MM.1S (cell line): ENCODE measurements around the gene SDC1.

Source experiments
- DNase-seq: peaks from one replicate; pipeline ENCODE4 v3.0.0-alpha.2; 2015
- H2AFZ ChIP-seq: fragments of 300-600 bp; sonication (generic); 2 replicates; pipeline ENCODE4 v1.6.0; 2016; ENCODE audit warnings: antibody characterized with exemption, low read length
- H3F3A ChIP-seq: fragments of 300-600 bp; sonication (generic); 2 replicates; pipeline ENCODE4 v1.6.1; 2016; ENCODE audit warnings: mild to moderate bottlenecking, antibody characterized with exemption, low read length, moderate library complexity, mixed read lengths; ENCODE audit not compliant: insufficient read depth
- H3K27ac ChIP-seq: fragments of 300-600 bp; sonication (generic); 2 replicates; pipeline ENCODE4 v1.5.1; 2016; ENCODE audit warnings: mild to moderate bottlenecking, low read length
- H3K27me3 ChIP-seq: fragments of 300-600 bp; sonication (generic); replicated peaks from 2 replicates; pipeline ENCODE4 v1.6.0; 2016; ENCODE audit warnings: low read length; ENCODE audit not compliant: insufficient read depth
- H3K36me3 ChIP-seq: fragments of 300-600 bp; sonication (generic); replicated peaks from 2 replicates; pipeline ENCODE4 v1.6.1; 2016; ENCODE audit warnings: mild to moderate bottlenecking, low read length, mixed read lengths; ENCODE audit not compliant: insufficient read depth
- H3K4me1 ChIP-seq: fragments of 300-600 bp; sonication (generic); 2 replicates; pipeline ENCODE4 v1.6.1; 2016; ENCODE audit warnings: low read length, mixed read lengths
- H3K4me2 ChIP-seq: fragments of 300-600 bp; sonication (generic); 2 replicates; pipeline ENCODE4 v1.6.0; 2016; ENCODE audit warnings: low read depth, low read length
- H3K4me3 ChIP-seq: fragments of 300-600 bp; sonication (generic); 2 replicates; pipeline ENCODE4 v1.5.1; 2016; ENCODE audit warnings: low read length, mixed read lengths
- H3K79me2 ChIP-seq: fragments of 300-600 bp; sonication (generic); 2 replicates; pipeline ENCODE4 v1.6.1; 2016; ENCODE audit warnings: mixed run types, low read length, mixed read lengths
- H3K9ac ChIP-seq: fragments of 300-600 bp; sonication (generic); 2 replicates; pipeline ENCODE4 v1.6.1; 2016; ENCODE audit warnings: low read length, mixed read lengths
- H3K9me2 ChIP-seq: fragments of 300-600 bp; sonication (generic); replicated peaks from 2 replicates; pipeline ENCODE4 v1.6.1; 2016; ENCODE audit warnings: mild to moderate bottlenecking, low read length, mixed read lengths; ENCODE audit not compliant: insufficient read depth
- H3K9me3 ChIP-seq: fragments of 300-600 bp; sonication (generic); replicated peaks from 2 replicates; pipeline ENCODE4 v1.6.1; 2016; ENCODE audit warnings: mild to moderate bottlenecking, low read length, mixed read lengths; ENCODE audit not compliant: insufficient read depth
- H4K20me1 ChIP-seq: fragments of 300-600 bp; sonication (generic); 2 replicates; pipeline ENCODE4 v1.6.1; 2016; ENCODE audit warnings: mild to moderate bottlenecking, low read length, moderate library complexity, mixed read lengths; ENCODE audit not compliant: insufficient read depth
- EZH2 ChIP-seq: fragments of 300-600 bp; sonication (generic); optimal IDR thresholded peaks from 2 replicates; pipeline ENCODE3; 2017; ENCODE audit warnings: low read depth, mild to moderate bottlenecking, antibody characterized with exemption, low read length, mixed read lengths
- EZH2phosphoT487 ChIP-seq: fragments of 300-600 bp; sonication (generic); IDR thresholded peaks from 2 replicates; pipeline ENCODE4 v1.6.1; 2018; ENCODE audit warnings: antibody characterized with exemption, low read length
- TF ChIP-seq, protein P1 (sequence below): fragments of 300-600 bp; sonication (generic); IDR thresholded peaks from 2 replicates; pipeline ENCODE4 v1.5.1; 2016; ENCODE audit warnings: antibody characterized with exemption, low read length, mixed read lengths

The SDC1 gene

DNA sequence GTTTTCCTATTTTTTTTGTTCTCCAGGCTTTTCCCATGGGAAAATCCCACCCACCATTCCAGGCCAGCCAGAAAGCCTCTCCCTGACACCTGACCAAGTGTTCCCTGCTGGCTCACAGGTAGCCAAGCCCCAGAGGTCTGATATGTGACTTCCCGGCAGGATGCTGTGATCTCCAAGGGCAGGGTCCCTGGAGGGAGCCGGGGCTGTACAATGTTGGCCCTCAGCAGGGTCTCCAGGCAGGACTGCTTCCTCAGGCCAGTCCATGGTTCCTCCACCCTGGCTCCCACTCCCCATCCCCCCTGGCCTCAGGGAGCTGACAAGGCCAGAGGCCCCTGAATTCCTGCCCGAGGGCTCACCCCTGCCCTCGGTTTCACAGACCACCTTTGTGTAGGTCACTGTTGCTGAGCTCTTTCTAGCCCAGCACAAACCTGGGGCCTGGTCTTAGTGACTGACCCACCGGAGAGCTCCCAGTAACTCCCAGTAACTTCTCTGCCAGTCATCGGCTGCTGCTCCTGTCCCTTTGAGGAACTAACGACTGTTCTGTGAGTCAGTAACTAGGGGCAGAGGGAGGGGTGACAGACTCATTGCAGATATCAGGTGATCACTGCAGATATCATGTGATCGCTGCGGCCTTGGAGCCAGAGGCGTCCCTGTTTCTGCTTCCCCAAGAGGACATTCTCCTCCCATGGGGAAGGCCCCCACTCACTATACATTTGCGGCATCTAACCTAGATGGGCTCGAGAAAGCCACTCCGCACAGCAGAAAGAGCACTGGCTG lies 38.7 kb downstream of the SDC1 start:
- Histone ChIP-seq H4K20me1 (no peaks in the 10 kb centered on the region), H2AFZ (no peak overlapping the region), H3K4me3 (no peak overlapping the region), H3K9me3 (no peaks in the 10 kb centered on the region), H3K9ac (no peak overlapping the region), H3K9me2 (no peaks in the 10 kb centered on the region), H3K27ac (no peak overlapping the region), H3K79me2 (no peaks in the 10 kb centered on the region), H3K36me3 (no peaks in the 10 kb centered on the region), H3K4me2 (no peak overlapping the region), H3F3A (no peaks in the 10 kb centered on the region), H3K4me1 (no peaks in the 10 kb centered on the region), H3K27me3 (no peaks in the 10 kb centered on the region)
- DNase-seq, result no peak
- TF ChIP-seq EZH2 (no peak), EZH2phosphoT487 (no peak)
- TF ChIP-seq, protein P1, sequence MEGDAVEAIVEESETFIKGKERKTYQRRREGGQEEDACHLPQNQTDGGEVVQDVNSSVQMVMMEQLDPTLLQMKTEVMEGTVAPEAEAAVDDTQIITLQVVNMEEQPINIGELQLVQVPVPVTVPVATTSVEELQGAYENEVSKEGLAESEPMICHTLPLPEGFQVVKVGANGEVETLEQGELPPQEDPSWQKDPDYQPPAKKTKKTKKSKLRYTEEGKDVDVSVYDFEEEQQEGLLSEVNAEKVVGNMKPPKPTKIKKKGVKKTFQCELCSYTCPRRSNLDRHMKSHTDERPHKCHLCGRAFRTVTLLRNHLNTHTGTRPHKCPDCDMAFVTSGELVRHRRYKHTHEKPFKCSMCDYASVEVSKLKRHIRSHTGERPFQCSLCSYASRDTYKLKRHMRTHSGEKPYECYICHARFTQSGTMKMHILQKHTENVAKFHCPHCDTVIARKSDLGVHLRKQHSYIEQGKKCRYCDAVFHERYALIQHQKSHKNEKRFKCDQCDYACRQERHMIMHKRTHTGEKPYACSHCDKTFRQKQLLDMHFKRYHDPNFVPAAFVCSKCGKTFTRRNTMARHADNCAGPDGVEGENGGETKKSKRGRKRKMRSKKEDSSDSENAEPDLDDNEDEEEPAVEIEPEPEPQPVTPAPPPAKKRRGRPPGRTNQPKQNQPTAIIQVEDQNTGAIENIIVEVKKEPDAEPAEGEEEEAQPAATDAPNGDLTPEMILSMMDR, result no peak

DNA sequence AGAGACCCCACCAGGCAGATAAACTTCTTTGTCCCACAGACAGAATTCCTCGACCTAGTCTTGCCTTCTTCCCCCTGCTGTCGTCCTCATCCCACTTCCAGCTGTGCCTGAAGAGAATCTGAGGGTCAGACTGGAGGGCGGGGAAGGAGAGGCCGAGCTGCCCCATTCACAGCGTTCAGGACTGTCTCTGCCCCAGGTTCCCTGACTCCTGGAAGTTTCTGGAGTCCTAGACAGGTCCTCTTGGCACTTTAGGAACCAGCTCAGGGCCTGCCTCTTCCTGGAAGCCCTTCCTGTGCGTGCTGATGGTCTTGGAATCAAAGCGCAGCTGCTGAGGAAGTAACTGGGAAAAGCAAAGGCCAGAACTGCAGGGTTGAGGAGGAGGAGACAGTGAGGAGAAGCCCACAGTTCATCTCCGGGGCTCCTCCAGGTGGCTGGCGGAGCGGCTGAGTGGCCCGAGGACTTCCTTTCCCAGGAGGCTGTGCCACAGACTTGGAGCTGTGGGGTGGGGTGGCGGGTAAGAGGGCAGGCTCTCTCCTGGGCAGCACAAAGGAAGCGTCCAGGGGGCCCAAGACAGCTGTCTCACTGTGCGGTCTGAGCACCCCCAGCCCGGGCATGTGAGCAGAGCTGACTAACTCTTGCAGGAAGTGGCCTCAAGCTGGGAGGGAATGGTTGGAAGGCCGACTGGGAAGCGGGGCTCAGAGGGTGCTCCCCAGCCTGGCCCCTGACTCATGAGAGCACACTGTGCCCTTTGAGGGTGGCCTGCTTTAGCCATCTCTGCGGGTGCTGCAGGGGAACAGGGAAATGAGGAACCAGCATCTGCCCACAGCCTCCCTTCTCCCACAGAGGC lies 39.5 kb downstream of the SDC1 start:
- Histone ChIP-seq H3K27me3 (no peaks in the 10 kb centered on the region), H3K4me1 (no peaks in the 10 kb centered on the region), H3K4me3 (no peak overlapping the region), H3F3A (no peaks in the 10 kb centered on the region), H3K4me2 (no peak overlapping the region), H3K9me3 (no peaks in the 10 kb centered on the region), H3K27ac (no peak overlapping the region), H3K9me2 (no peaks in the 10 kb centered on the region), H2AFZ (no peak overlapping the region), H3K9ac (no peak overlapping the region), H3K79me2 (no peaks in the 10 kb centered on the region), H3K36me3 (no peaks in the 10 kb centered on the region), H4K20me1 (no peaks in the 10 kb centered on the region)
- DNase-seq, result no peak
- TF ChIP-seq EZH2, result no peak
- TF ChIP-seq, protein P1, result no peak
- TF ChIP-seq EZH2phosphoT487, result no peak

DNA sequence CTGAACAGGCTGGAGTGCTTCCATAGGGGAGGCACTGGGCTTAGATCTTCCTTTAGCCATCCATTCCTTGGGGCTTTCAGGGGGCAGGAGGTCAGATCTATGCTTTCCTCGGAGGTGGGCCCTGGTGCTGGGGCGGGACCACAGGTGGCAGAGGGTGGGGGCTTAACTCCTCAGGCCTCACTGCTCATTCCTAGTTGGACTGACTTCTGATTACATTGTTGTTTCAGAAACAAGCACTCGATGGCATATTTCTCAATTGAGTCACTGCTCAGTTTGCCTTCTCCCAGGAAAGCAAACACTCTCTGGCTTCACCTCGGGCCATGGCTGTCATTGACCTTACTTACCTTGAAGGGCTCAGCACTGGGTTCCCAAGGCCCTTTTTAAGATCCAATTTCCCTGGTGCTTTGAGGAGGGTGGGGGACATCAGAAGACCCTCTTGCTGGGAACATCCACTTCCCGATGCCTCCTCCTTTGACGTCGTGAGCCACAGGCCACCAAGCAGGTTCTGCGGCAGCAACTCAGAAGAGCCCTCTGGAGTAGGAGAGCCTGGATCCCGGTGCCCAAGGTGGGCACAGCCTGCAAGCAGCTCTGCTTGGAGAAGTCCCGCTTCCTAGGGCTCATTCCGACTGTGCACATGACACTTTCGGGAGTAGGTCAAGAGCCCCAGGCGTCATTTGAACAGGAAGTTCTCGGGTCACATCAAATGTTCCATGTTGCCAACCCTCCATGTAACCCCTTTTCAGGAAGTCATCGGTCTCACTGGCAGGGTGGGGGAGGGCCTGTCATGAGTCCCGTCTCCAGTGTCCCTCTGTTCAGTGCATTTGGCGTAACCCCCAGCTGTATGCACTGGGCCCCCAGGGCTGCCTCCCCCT lies 40.6 kb downstream of the SDC1 start:
- H3K27ac ChIP-seq, result no peak overlapping the region
- H2AFZ ChIP-seq, result no peak overlapping the region
- DNase-seq, result no peak
- no peaks in the 10 kb centered on the region for H3K79me2 ChIP-seq
- no peaks in the 10 kb centered on the region for H3K27me3 ChIP-seq
- H3K4me2 ChIP-seq, result no peak overlapping the region
- H3K4me1 ChIP-seq, result no peaks in the 10 kb centered on the region
- H3K4me3 ChIP-seq, result no peak overlapping the region
- H3K9me2 ChIP-seq, result no peaks in the 10 kb centered on the region
- H3F3A ChIP-seq, result no peaks in the 10 kb centered on the region
- no peaks in the 10 kb centered on the region for H3K9me3 ChIP-seq
- no peaks in the 10 kb centered on the region for H3K36me3 ChIP-seq
- H4K20me1 ChIP-seq, result no peaks in the 10 kb centered on the region
- H3K9ac ChIP-seq, result no peak overlapping the region
- no peak for TF ChIP-seq EZH2phosphoT487
